HG03460 (cell line): ENCODE data around the gene ZNF672.
"Not testable (repeated sequence)": the region's sequence is repeated elsewhere in the genome, so short reads cannot be mapped to it uniquely, and the experiment has no call there.

Experiments used
- ATAC-seq: cut with Tn5 transposase; IDR thresholded peaks from one replicate; pipeline ENCODE4 v1.9.1; 2021; ENCODE audit not compliant: unreplicated experiment

ZNF672 gene

DNA sequence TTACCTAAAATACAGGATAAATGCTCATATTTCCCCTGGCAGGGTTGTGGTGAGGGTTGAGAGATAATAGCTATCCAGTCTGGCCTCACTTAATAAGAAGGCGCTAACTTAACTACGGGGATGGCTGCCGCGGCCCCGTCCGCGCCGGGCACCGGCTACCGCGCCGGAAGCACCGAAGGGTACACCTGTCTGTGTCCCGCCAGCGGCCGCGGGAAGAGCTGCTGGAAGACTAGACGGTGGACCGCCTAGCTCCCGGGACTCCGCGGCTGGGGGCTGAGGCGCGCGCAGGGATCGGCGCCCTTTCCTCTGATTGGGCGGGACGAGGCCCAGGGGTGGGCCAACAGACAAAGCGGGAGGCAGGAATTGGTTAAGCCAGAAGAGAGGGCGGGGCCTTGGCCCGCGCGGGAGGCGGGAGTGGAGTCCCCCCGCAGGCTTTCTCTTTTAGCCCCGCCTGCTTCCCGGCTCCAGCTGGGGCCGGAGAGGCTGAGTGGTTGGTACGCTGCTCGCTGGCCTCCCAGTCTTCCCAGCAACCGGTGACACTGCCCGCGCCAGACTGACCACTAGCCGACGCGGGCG lies at the start of gene ZNF672:
ZNF672 (plus strand) TSS at position 444 of the 576 bp plus-strand sequence. CDS start 9,051 bp downstream, outside the sequence.
- ATAC-seq: peak; percentile 81

GRCh38 chr1:248788327-248788726 lies 49.7 kb upstream of the ZNF672 start:
- ATAC-seq: no peak

GRCh38 chr1:248789337-248789736 lies 48.7 kb upstream of the ZNF672 start:
- not testable (repeated sequence) for ATAC-seq

GRCh38 chr1:248790456-248790855 lies 47.6 kb upstream of the ZNF672 start:
- no peak for ATAC-seq

DNA sequence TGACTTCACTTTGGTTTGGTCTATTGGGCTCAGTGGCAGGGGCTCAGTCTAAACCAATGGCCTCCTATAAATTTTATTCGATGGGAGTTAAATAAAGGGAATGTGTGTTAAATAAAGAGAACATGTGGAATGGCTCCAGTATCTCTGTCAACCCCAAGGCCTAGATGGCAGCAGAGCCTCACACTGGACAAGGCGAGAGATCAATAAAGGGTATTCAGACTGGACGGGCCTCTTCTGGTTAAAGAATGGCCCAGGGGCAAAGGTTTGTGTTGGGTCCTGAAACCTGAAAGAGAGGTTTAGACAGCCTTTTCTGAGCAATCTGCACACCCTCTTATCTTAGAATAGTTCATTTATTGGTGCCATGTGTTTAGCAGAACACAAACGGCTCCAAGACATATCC lies 47.0 kb upstream of the ZNF672 start:
- no peak for ATAC-seq

GRCh38 chr1:248792342-248792741 lies 45.7 kb upstream of the ZNF672 start:
- ATAC-seq: peak; percentile 37

DNA sequence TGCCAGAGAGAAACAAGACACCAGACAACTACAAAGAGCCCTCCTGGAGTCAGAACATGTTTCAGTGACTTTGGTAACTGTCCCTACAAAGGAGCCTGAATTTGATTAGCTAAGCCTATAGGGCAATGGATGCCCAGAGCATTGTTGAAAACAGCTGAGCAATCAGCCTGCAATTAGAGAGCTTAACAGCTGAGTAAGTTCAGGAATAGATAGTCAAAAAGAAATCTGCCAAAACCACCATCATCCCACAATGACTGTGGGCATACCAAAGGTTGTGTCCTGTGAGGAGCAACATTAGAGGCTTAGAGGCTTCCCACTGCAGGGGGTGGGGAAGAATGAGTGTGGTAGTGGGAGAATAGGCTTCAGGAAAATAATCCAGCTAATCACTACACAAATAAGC lies 44.4 kb upstream of the ZNF672 start:
- ATAC-seq: peak; percentile 88

GRCh38 chr1:248794663-248795062 lies 43.4 kb upstream of the ZNF672 start:
- ATAC-seq: not testable (repeated sequence)

GRCh38 chr1:248798791-248799190 lies 39.2 kb upstream of the ZNF672 start:
- ATAC-seq: no peak

- ATAC-seq: no peak
These were observed 37.6 kb upstream of the ZNF672 start for GRCh38 chr1:248800459-248800858.

GRCh38 chr1:248802454-248802853 lies 35.6 kb upstream of the ZNF672 start:
- no peak for ATAC-seq

GRCh38 chr1:248803501-248803900 lies 34.5 kb upstream of the ZNF672 start:
- not testable (repeated sequence) for ATAC-seq

GRCh38 chr1:248804771-248805681 lies 33.0 kb upstream of the ZNF672 start:
- ATAC-seq: peak; percentile 84

- ATAC-seq: no peak
These were observed 32.1 kb upstream of the ZNF672 start for GRCh38 chr1:248805876-248806275.

GRCh38 chr1:248807067-248807737 lies 30.8 kb upstream of the ZNF672 start:
- peak; percentile 44 for ATAC-seq

- no peak for ATAC-seq
These were observed 29.1 kb upstream of the ZNF672 start for GRCh38 chr1:248808876-248809275.

GRCh38 chr1:248810000-248810726 lies 27.9 kb upstream of the ZNF672 start:
- ATAC-seq: no peak

DNA sequence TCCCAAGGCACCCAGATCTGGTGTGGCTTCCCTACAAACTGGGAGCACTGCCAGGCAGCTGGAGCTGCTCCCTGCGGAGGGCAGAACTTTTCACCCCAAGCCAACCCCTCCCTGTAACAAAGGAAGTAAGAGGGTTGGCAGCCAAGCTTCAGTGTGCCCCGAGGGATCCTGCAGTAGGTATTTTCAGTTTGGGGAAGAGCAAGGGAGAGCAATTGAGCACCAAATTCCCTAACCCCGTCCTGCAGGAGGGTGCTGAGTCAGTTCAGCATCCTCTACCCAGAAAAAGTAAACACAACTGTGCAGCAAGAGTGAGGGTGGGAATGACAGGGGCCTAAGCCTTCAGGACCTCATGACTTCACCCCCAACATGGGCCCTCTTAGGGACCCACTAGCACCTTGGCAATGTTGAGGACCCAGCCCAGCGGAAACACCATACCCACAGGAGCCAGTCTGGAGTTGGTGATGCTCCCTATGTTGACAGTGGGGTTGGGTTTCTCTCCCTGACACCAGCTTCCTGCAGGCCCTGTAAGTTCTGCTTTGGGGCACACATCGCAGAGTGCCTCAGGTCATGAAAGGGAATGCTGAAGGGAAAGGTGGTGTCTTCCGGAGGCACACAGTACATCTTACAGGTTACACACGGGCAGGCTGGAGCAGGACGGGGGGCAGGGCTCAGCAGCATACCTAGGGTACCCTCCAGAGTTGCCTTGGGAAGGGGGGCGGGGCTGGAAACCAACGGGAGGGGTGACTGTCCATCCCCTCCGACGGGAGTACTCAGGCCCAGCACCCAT lies 27.1 kb upstream of the ZNF672 start:
- no peak for ATAC-seq

DNA sequence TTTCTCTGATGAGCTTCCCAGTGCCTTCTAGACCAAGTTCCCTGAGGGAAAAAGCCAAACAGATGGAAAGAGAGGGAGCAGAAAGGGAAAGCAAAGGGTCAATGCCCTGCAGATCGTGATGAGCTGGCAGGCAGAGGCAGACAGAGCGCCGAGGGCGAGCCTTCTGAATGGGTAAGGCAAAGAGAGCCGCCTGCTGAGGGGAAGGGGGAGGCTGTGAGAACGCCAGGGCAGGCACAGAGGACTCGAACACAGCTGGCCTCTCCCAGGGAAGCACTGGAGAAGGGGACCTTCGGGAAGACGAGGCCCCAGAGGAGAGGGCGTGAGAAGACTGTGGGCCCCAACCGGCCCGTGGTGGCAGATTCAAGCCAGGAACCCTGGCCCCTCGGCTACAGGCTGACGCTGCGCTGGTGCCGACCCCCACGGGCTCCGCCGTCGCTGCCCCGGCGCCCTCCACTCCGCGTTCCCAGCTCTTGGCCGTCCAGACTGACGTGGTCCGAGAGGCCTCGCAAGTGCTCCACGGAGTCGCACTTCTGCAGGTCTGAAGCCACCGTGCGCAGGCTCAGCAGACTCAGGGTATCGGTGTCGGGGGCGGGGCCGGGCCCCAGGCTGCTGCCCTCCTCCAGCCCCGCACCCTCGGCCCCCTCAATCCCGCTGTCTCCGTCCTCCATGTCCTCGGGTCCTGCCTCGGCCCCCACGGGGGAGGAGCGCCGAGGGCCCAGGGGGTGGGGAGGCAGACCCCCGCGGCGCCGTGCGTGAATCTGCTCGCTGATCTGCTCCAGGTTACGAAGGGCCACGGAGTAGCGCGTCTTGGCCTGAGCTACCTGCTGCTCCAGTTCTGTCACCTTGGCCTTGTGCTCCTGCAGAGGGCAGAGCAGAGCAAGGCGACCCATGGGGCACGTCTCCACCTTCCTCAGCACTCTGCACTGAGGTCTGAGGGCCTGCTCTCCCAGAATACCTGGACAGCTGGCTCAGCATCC lies 26.2 kb upstream of the ZNF672 start:
- ATAC-seq: no peak
